Suppressor macrophage (primary cell): ENCODE data around the gene NEK3.
A peak's percentile ranks its signal among the peaks of the same experiment; 100 is the strongest.
"Not testable (repeated sequence)": the region's sequence is repeated elsewhere in the genome, so short reads cannot be mapped to it uniquely, and the experiment has no call there.

Source experiments
- DNase-seq, 4 experiments: peaks; one replicate each; pipeline ENCODE4 v3.0.0-alpha.2; 2020 to 2022

Gene NEK3

GRCh38 chr13:52109116-52109670, 50.2 kb downstream of the NEK3 start:
- no peak for DNase-seq

- DNase-seq, result no peak
Measured at GRCh38 chr13:52105841-52106240, 53.6 kb downstream of the NEK3 start.

- DNase-seq, result peak in 2 of 4 experiments; percentile 29 to 30
Measured at GRCh38 chr13:52104624-52105023, 54.8 kb downstream of the NEK3 start.

GRCh38 chr13:52103386-52103785, 56.0 kb downstream of the NEK3 start:
- DNase-seq, result no peak

GRCh38 chr13:52102423-52102822, 57.0 kb downstream of the NEK3 start:
- DNase-seq, result not testable (repeated sequence)

GRCh38 chr13:52097197-52097596, 62.2 kb downstream of the NEK3 start:
- no peak for DNase-seq

- no peak for DNase-seq
Measured at GRCh38 chr13:52096748-52097147, 62.6 kb downstream of the NEK3 start.

GRCh38 chr13:52096062-52096461, 63.3 kb downstream of the NEK3 start:
- DNase-seq, result no peak

GRCh38 chr13:52092087-52092486, 67.3 kb downstream of the NEK3 start:
- DNase-seq, result no peak

GRCh38 chr13:52091473-52091872, 67.9 kb downstream of the NEK3 start:
- no peak for DNase-seq

- DNase-seq, result no peak
Measured at GRCh38 chr13:52085421-52085820, 74.0 kb downstream of the NEK3 start.

GRCh38 chr13:52084981-52085380, 74.4 kb downstream of the NEK3 start:
- peak in 1 of 4 experiments; percentile 3 for DNase-seq
